NOMO-1 (cell line): ENCODE data around the gene PRSS27.

Experiments
- DNase-seq, 2 experiments: peaks; one replicate each; lab custom pipeline; 2025; ENCODE audit not compliant: unreplicated experiment in 2 of 2; lab: John Stamatoyannopoulos, UW

PRSS27 gene

GRCh38 chr16:2710711-2711231, 9.3 kb downstream of the PRSS27 start:
- no peak for DNase-seq

GRCh38 chr16:2710021-2710710, 9.9 kb downstream of the PRSS27 start:
- no peak for DNase-seq

- DNase-seq: no peak
These were observed 10.4 kb downstream of the PRSS27 start for GRCh38 chr16:2709588-2709984.

GRCh38 chr16:2708955-2709587, 11.0 kb downstream of the PRSS27 start:
- DNase-seq: no peak

GRCh38 chr16:2708290-2708639, 11.8 kb downstream of the PRSS27 start:
- DNase-seq: no peak

GRCh38 chr16:2707368-2708289, 12.4 kb downstream of the PRSS27 start:
- no peak for DNase-seq

- no peak for DNase-seq
These were observed 13.3 kb downstream of the PRSS27 start for GRCh38 chr16:2706611-2707311.

GRCh38 chr16:2706085-2706484, 13.9 kb downstream of the PRSS27 start:
- no peak for DNase-seq

- DNase-seq: no peak
These were observed 14.7 kb downstream of the PRSS27 start for GRCh38 chr16:2705351-2705750.

- DNase-seq: no peak
These were observed 15.1 kb downstream of the PRSS27 start for GRCh38 chr16:2704983-2705275.

- no peak for DNase-seq
These were observed 15.7 kb downstream of the PRSS27 start for GRCh38 chr16:2704166-2704982.

- DNase-seq: no peak
These were observed 16.9 kb downstream of the PRSS27 start for GRCh38 chr16:2702871-2703745.

- no peak for DNase-seq
These were observed 17.6 kb downstream of the PRSS27 start for GRCh38 chr16:2702438-2702825.

- DNase-seq: no peak
These were observed 18.1 kb downstream of the PRSS27 start for GRCh38 chr16:2701713-2702437.

GRCh38 chr16:2701272-2701671, 18.8 kb downstream of the PRSS27 start:
- no peak for DNase-seq

GRCh38 chr16:2700786-2701185, 19.2 kb downstream of the PRSS27 start:
- DNase-seq: no peak

- no peak for DNase-seq
These were observed 20.0 kb downstream of the PRSS27 start for GRCh38 chr16:2699791-2700600.
